HepG2 (cell line): ENCODE measurements around the gene INHBC. TPM values are rescaled to one million over a fixed set of nuclear protein-coding genes. Genes with fewer than 3 reads are reported as not detected.

Source experiments
- AFF4 ChIP-seq: sonication (generic); formaldehyde crosslinking; IDR thresholded peaks from 2 replicates; pipeline ENCODE4 v1.4.0; 2020; ENCODE audit warnings: missing genetic modification reagents
- CHCHD3 ChIP-seq: sonication (generic); formaldehyde crosslinking; IDR thresholded peaks from 2 replicates; pipeline ENCODE4 v1.8.0; 2022; ENCODE audit warnings: mild to moderate bottlenecking, missing genetic modification reagents, moderate library complexity
- HMG20A ChIP-seq: IDR thresholded peaks from 2 replicates; pipeline ENCODE4 v1.6.1; 2016; ENCODE audit warnings: borderline replicate concordance
- IKZF4 ChIP-seq: sonication (generic); formaldehyde crosslinking; IDR thresholded peaks from 2 replicates; pipeline ENCODE4 v1.5.1; 2020; ENCODE audit warnings: borderline replicate concordance, mild to moderate bottlenecking, low read depth, missing genetic modification reagents; ENCODE audit errors: not compliant biosample characterization
- IRF1 ChIP-seq: sonication (generic); formaldehyde crosslinking; IDR thresholded peaks from 2 replicates; pipeline ENCODE4 v1.4.0; 2020; ENCODE audit warnings: low read depth, mild to moderate bottlenecking, missing genetic modification reagents
- IRF2 ChIP-seq: IDR thresholded peaks from 2 replicates; pipeline ENCODE4 v1.6.1; 2018; ENCODE audit warnings: missing genetic modification reagents, missing compliant biosample characterization
- KLF16 ChIP-seq, 2 experiments: sonication (generic) in 1 of 2; formaldehyde crosslinking in 1 of 2; IDR thresholded peaks; 2 replicates each; pipeline versions ENCODE4 v1.6.1 to v1.8.0; 2016 to 2023; ENCODE audit warnings: missing genetic modification reagents in 2 of 2, missing compliant biosample characterization in 1 of 2
- MZF1 ChIP-seq: sonication (generic); formaldehyde crosslinking; IDR thresholded peaks from 2 replicates; pipeline ENCODE4 v1.8.1; 2023; ENCODE audit warnings: mild to moderate bottlenecking, missing genetic modification reagents, borderline replicate concordance
- NFKBIZ ChIP-seq: IDR thresholded peaks from 2 replicates; pipeline ENCODE4 v1.6.1; 2018; ENCODE audit warnings: missing genetic modification reagents, missing compliant biosample characterization
- PPARG ChIP-seq: conservative IDR thresholded peaks from 2 replicates; pipeline ENCODE4 v1.6.1; 2016; ENCODE audit warnings: missing biosample characterization, missing genetic modification reagents
- SALL2 ChIP-seq: sonication (generic); formaldehyde crosslinking; IDR thresholded peaks from 2 replicates; pipeline ENCODE4 v1.8.1; 2023; ENCODE audit warnings: mild to moderate bottlenecking, missing genetic modification reagents, inconsistent platforms
- SP5 ChIP-seq: IDR thresholded peaks from 2 replicates; pipeline ENCODE4 v1.6.1; 2016; ENCODE audit warnings: low read depth, borderline replicate concordance
- ZNF18 ChIP-seq: sonication (generic); formaldehyde crosslinking; IDR thresholded peaks from 2 replicates; pipeline ENCODE4 v1.8.0; 2022; ENCODE audit warnings: mild to moderate bottlenecking, missing genetic modification reagents; ENCODE audit not compliant: insufficient replicate concordance
- ZNF230 ChIP-seq: sonication (generic); formaldehyde crosslinking; IDR thresholded peaks from 2 replicates; pipeline ENCODE4 v1.4.0; 2020; ENCODE audit warnings: mild to moderate bottlenecking, missing genetic modification reagents
- ZNF567 ChIP-seq: sonication (generic); formaldehyde crosslinking; IDR thresholded peaks from 2 replicates; pipeline ENCODE4 v1.8.1; 2023; ENCODE audit warnings: mild to moderate bottlenecking, missing genetic modification reagents, borderline replicate concordance
- ZNF598 ChIP-seq: sonication (generic); formaldehyde crosslinking; IDR thresholded peaks from 2 replicates; pipeline ENCODE4 v1.5.1; 2020; ENCODE audit warnings: mild to moderate bottlenecking, missing genetic modification reagents, borderline replicate concordance
- polyA plus RNA-seq, 8 experiments: library from polyadenylated mRNA; depleted of rRNA in 3 of 8; stranded (reverse) in 7 of 8; unstranded in 1 of 8; fragments of >200 nt; fragmentation: Illumina TruSeq in 4 of 8; extraction: Trizol in 4 of 8; gene quantifications; 2 replicates each; pipeline versions ENCODE4 v1.2.1 to v1.2.3, GENCODE V29; 2011 to 2016; ENCODE audit warnings: low read depth in 4 of 8, missing spikeins in 1 of 8, mixed read lengths in 1 of 8; ENCODE audit not compliant: insufficient read depth in 1 of 8
- total RNA-seq, 5 experiments: library from RNA; depleted of rRNA; stranded (reverse); fragments of >200 nt; fragmentation: Illumina TruSeq; extraction: Trizol; gene quantifications; 2 replicates each; pipeline ENCODE4 v1.2.3, GENCODE V29; 2016; ENCODE audit warnings: low read depth in 1 of 5
- TF ChIP-seq, protein P1 (sequence below): sonication (generic); formaldehyde crosslinking; IDR thresholded peaks from 2 replicates; pipeline ENCODE4 v1.5.0; 2020; ENCODE audit warnings: missing genetic modification reagents
- TF ChIP-seq, protein P2 (sequence below): sonication (generic); formaldehyde crosslinking; IDR thresholded peaks from 2 replicates; pipeline ENCODE4 v1.9.0; 2021; ENCODE audit warnings: missing genetic modification reagents, mild to moderate bottlenecking, borderline replicate concordance
- TF ChIP-seq, protein P3 (sequence below): fragments of 450-650 bp; IDR thresholded peaks from 2 replicates; pipeline ENCODE4 v1.6.1; 2016

The INHBC gene
- total and polyA plus RNA-seq, 2 of the 13 experiments (the other 11 are each of a cell fraction or from before 2014, with no cell fraction given) = 1.8 to 13.8 TPM

DNA sequence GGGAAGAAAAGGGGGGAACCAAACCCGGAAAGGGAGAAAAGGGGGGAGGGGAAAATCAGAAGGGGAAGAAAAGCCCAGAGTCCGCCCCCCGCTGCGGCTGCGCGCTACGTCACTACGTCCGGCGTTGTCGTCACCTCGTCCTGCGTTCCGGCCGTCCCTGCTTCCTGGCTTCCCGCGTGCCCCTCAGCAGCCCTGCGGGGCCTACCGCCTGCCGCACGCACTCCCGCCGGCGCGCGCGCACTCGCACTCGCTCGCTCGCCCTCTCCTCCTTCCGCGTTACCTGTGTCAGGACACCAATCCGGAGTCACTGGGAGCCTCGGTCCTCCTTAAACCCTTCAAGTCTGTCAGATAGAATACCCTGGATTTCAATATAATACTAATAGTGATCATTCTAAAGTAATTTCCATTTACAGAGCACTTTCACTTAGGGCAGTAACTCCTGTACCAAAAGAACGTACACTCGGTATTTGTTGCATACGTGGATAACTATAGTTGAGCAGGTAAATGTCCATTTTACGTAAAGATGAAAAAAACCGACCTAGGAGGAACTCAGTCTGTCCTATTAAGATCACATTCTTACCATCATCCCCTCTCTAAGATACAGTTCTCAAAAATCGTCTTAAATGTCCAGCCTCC, 3.5 kb upstream of the INHBC start, which contains the start of gene R3HDM2 (continued):
- TF ChIP-seq MZF1 (CRISPR knock-in tag) (no peak), SP5 (CRISPR knock-in tag) (no peak), PPARG (0 out of 2 replicates have a peak, but pooled peaks have one; percentile 11), CHCHD3 (CRISPR knock-in tag) (peak; percentile 81; the same call in 1 of the 2 replicates), IRF2 (CRISPR knock-in tag) (peak; percentile 74), HMG20A (CRISPR knock-in tag) (no peak), KLF16 (CRISPR knock-in tag; IDR thresholded peaks at IDR 0.05) (peak in 1 of 2 experiments; percentile 76; a peak in 2 of 4 replicates), ZNF18 (CRISPR knock-in tag) (no peak), SALL2 (no peak; the same call in 1 of the 2 replicates), ZNF598 (CRISPR knock-in tag) (no peak), ZNF567 (CRISPR knock-in tag) (peak; percentile 63; the same call in 1 of the 2 replicates), NFKBIZ (CRISPR knock-in tag) (0 out of 2 replicates have a peak, but pooled peaks have one; percentile 69), AFF4 (CRISPR knock-in tag) (0 out of 2 replicates have a peak, but pooled peaks have one; percentile 54), ZNF230 (peak; percentile 40; the same call in 1 of the 2 replicates), IRF1 (CRISPR knock-in tag) (no peak), IKZF4 (CRISPR knock-in tag) (no peak)
- TF ChIP-seq, protein P1, sequence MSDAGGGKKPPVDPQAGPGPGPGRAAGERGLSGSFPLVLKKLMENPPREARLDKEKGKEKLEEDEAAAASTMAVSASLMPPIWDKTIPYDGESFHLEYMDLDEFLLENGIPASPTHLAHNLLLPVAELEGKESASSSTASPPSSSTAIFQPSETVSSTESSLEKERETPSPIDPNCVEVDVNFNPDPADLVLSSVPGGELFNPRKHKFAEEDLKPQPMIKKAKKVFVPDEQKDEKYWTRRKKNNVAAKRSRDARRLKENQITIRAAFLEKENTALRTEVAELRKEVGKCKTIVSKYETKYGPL (CRISPR knock-in tag) = peak; percentile 40; the same call in 1 of the 2 replicates
- TF ChIP-seq, protein P2, sequence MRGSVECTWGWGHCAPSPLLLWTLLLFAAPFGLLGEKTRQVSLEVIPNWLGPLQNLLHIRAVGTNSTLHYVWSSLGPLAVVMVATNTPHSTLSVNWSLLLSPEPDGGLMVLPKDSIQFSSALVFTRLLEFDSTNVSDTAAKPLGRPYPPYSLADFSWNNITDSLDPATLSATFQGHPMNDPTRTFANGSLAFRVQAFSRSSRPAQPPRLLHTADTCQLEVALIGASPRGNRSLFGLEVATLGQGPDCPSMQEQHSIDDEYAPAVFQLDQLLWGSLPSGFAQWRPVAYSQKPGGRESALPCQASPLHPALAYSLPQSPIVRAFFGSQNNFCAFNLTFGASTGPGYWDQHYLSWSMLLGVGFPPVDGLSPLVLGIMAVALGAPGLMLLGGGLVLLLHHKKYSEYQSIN (CRISPR knock-in tag) = no peak
- TF ChIP-seq, protein P3, sequence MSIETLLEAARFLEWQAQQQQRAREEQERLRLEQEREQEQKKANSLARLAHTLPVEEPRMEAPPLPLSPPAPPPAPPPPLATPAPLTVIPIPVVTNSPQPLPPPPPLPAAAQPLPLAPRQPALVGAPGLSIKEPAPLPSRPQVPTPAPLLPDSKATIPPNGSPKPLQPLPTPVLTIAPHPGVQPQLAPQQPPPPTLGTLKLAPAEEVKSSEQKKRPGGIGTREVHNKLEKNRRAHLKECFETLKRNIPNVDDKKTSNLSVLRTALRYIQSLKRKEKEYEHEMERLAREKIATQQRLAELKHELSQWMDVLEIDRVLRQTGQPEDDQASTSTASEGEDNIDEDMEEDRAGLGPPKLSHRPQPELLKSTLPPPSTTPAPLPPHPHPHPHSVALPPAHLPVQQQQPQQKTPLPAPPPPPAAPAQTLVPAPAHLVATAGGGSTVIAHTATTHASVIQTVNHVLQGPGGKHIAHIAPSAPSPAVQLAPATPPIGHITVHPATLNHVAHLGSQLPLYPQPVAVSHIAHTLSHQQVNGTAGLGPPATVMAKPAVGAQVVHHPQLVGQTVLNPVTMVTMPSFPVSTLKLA = peak; percentile 42
